Activated B cell treated with CpG ODN at 0.5 μM for 24 hours (primary cell): ENCODE measurements around the gene ITFG1. TPM values are rescaled to one million over a fixed set of nuclear protein-coding genes. Genes with fewer than 3 reads are reported as not detected.
"Not testable (repeated sequence)": the region's sequence is repeated elsewhere in the genome, so short reads cannot be mapped to it uniquely, and the experiment has no call there.

Experiments used
- ATAC-seq: fragments of 200-7000 bp; cut with Tn5 transposase; one replicate; pipeline ENCODE4 v1.10.0; 2021; ENCODE audit warnings: low read depth, mild to moderate bottlenecking, moderate library complexity
- CTCF ChIA-PET: fragments of 350-600 bp; sonication (Branson Sonifier 250); formaldehyde crosslinking; loops from one replicate; lab custom pipeline; 2021; ENCODE audit warnings: antibody characterized with exemption; lab: Charles Lee
- POLR2A ChIA-PET: fragments of 350-600 bp; sonication (Branson Sonifier 250); formaldehyde crosslinking; loops from one replicate; lab custom pipeline; 2021; ENCODE audit warnings: antibody characterized with exemption; lab: Charles Lee
- DNase-seq: peaks from one replicate; pipeline ENCODE4 v3.0.0; 2022
- H3K27ac Mint-ChIP-seq: one replicate; pipeline ENCODE4 v1.8.0; 2020; ENCODE audit warnings: mixed read lengths
- H3K27me3 Mint-ChIP-seq: one replicate; pipeline ENCODE4 v1.8.0; 2021; ENCODE audit warnings: mixed read lengths
- H3K36me3 Mint-ChIP-seq: one replicate; pipeline ENCODE4 v1.8.0; 2021; ENCODE audit warnings: low read depth, mixed read lengths
- H3K4me1 Mint-ChIP-seq: one replicate; pipeline ENCODE4 v1.8.0; 2021; ENCODE audit warnings: mixed read lengths
- H3K4me3 Mint-ChIP-seq: one replicate; pipeline ENCODE4 v1.8.0; 2020; ENCODE audit warnings: mild to moderate bottlenecking, mixed read lengths
- H3K9me3 Mint-ChIP-seq: one replicate; pipeline ENCODE4 v1.8.0; 2020; ENCODE audit warnings: mixed read lengths
- intact Hi-C: fragments of 100-400 bp; cut with micrococcal nuclease; formaldehyde crosslinking; loops from one replicate; pipeline ENCODE4 v1.15.1; 2024
- total RNA-seq: library from RNA; stranded (reverse); gene quantifications from 2 replicates; pipeline ENCODE4 v1.2.3, GENCODE V29; 2022
- TF ChIP-seq, protein P1 (sequence below): fragments of 200-600 bp; IDR thresholded peaks from one replicate; pipeline ENCODE4 v1.8.0; 2022; ENCODE audit warnings: antibody characterized with exemption, mild to moderate bottlenecking

The ITFG1 gene
- total RNA-seq, 1 donor from 2014 or later = 30.9 TPM

- no peak for ATAC-seq
- H3K36me3 Mint-ChIP-seq = peaks cover 20% of the 10 kb centered on the region
- H3K27ac Mint-ChIP-seq = peak overlapping the region; percentile 24
- intact Hi-C loops = loop anchor here (2.0 kb wide), 1 partner anchor 17 kb away; no protein-coding TSS in a partner anchor
- peaks cover 43% of the 10 kb centered on the region for H3K4me1 Mint-ChIP-seq
- TF ChIP-seq, protein P1, sequence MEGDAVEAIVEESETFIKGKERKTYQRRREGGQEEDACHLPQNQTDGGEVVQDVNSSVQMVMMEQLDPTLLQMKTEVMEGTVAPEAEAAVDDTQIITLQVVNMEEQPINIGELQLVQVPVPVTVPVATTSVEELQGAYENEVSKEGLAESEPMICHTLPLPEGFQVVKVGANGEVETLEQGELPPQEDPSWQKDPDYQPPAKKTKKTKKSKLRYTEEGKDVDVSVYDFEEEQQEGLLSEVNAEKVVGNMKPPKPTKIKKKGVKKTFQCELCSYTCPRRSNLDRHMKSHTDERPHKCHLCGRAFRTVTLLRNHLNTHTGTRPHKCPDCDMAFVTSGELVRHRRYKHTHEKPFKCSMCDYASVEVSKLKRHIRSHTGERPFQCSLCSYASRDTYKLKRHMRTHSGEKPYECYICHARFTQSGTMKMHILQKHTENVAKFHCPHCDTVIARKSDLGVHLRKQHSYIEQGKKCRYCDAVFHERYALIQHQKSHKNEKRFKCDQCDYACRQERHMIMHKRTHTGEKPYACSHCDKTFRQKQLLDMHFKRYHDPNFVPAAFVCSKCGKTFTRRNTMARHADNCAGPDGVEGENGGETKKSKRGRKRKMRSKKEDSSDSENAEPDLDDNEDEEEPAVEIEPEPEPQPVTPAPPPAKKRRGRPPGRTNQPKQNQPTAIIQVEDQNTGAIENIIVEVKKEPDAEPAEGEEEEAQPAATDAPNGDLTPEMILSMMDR = no peak
- ChIA-PET CTCF (no interaction called here), POLR2A (interaction anchor here (0.7 to 0.9 kb wide), 2 partner anchors 16 to 453 kb away, joined by 3 read pairs; no protein-coding TSS in a partner anchor)
- H3K4me3 Mint-ChIP-seq = no peak overlapping the region
- no peaks in the 10 kb centered on the region for H3K27me3 Mint-ChIP-seq
- no peak for DNase-seq
- H3K9me3 Mint-ChIP-seq = no peaks in the 10 kb centered on the region
Observed at GRCh38 chr16:47475786-47476185, 14.9 kb upstream of the ITFG1 start.

DNA sequence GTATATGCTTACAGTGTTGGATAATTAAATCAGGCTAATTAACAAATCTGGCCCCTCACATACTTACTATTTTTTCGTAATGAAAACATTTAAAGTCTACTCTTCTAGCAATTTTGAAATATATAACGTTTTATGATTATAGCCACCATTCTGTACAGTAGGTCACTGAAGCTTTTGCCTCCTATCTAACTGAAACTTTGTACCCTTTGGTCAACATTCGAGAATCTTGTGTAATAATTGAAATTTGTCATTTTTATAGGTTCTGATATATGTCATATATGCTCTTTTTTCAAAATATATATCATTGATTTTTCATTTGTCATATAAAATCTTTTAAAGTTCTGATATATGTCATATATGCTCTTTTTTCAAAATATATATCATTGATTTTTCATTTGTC, 12.9 kb upstream of the ITFG1 start:
- CTCF ChIA-PET = no interaction called here
- Mint-ChIP-seq H3K27me3 (no peaks in the 10 kb centered on the region), H3K27ac (no peak overlapping the region)

DNA sequence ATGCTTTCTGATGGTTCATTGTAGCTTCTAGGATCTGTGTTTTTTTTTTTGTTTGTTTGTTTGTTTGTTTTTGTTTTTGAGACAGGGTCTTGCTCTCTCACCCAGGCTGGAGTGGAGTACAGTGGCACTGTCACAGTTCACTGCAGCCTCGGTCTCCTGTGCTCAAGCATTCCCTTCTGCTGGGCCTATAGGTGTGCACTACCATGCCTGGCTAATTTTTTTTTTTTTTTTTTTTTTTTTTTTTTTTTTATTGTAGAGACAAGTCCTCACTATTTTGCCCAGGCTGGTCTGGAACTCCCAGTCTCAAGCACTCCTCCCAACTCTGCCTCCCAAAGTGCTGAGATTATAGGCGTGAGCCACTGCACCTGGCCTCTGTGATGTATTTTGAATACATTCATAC, 12.1 kb upstream of the ITFG1 start:
- H3K9me3 Mint-ChIP-seq, H3K4me3 Mint-ChIP-seq, POLR2A ChIA-PET, H3K27me3 Mint-ChIP-seq, ATAC-seq, DNase-seq, intact Hi-C loops, H3K27ac Mint-ChIP-seq: not testable (repeated sequence)
- Mint-ChIP-seq H3K4me1 (peaks cover 31% of the 10 kb centered on the region), H3K36me3 (peaks cover 29% of the 10 kb centered on the region)
- CTCF ChIA-PET = interaction anchor here (0.6 kb wide), 1 partner anchor 1150 kb away, joined by 4 read pairs; no protein-coding TSS in a partner anchor

More for the DNA sequence above, 12.9 kb upstream of the ITFG1 start:
- intact Hi-C loops = no loop called here
- Mint-ChIP-seq H3K4me3 (no peak overlapping the region), H3K9me3 (no peaks in the 10 kb centered on the region), H3K36me3 (peaks cover 25% of the 10 kb centered on the region), H3K4me1 (peaks cover 31% of the 10 kb centered on the region)
- ATAC-seq = no peak
- TF ChIP-seq, protein P1 = no peak
- DNase-seq = no peak
- POLR2A ChIA-PET = no interaction called here

DNA sequence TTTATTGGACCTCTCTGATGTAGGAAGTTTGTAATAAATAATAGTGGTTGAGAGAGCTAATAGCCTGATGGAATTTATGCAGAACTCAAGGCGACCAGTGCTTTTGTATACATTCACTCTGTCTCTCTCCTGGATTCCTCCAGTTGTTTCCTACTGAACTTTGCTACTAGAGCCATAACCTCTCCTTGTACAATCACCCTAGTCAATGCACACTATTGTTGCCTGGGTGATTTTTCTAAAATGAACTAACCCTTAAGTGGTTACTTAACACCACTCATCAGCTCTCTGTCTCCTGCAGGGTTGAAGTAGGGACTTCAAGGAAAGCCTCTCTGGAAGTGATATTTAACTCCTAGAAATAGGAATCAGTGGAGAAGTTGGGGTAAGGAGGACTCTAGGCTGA, 9.9 kb upstream of the ITFG1 start:
- ChIA-PET CTCF (no interaction called here), POLR2A (no interaction called here)
- Mint-ChIP-seq H3K36me3 (peaks cover 35% of the 10 kb centered on the region), H3K4me1 (peaks cover 34% of the 10 kb centered on the region), H3K27ac (no peak overlapping the region), H3K27me3 (no peaks in the 10 kb centered on the region), H3K9me3 (no peaks in the 10 kb centered on the region), H3K4me3 (no peak overlapping the region)
- DNase-seq (no peak), ATAC-seq (no peak)
- TF ChIP-seq, protein P1 = no peak
- intact Hi-C loops = no loop called here

DNA sequence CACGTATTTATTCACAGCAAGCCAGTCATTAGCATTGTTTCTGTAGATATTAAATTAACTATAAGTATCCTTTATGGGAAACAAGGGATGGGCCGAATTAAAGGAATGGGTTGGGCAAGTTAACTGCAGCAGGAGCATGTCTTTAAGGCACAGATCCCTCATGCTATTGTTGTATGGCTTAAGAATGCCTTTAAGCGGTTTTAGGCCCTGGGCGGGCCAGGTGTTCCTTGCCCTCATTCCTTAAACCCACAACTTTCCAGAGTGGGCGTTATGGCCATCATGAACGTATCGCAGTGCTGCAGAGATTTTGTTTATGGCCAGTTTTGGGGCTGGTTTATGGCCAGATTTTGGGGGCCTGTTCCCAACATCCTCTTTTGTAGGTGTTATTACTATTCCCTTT, 9.3 kb upstream of the ITFG1 start:
- DNase-seq = no peak
- Mint-ChIP-seq H3K4me3 (no peak overlapping the region), H3K4me1 (peaks cover 40% of the 10 kb centered on the region), H3K36me3 (peaks cover 37% of the 10 kb centered on the region), H3K27ac (no peak overlapping the region), H3K27me3 (no peaks in the 10 kb centered on the region), H3K9me3 (no peaks in the 10 kb centered on the region)
- TF ChIP-seq, protein P1 = no peak
- no peak for ATAC-seq
- intact Hi-C loops = no loop called here
- CTCF ChIA-PET = no interaction called here
- POLR2A ChIA-PET = no interaction called here

- TF ChIP-seq, protein P1 = no peak
- ChIA-PET CTCF (no interaction called here), POLR2A (no interaction called here)
- Mint-ChIP-seq H3K4me1 (peaks cover 46% of the 10 kb centered on the region), H3K9me3 (no peaks in the 10 kb centered on the region), H3K27ac (no peak overlapping the region), H3K4me3 (no peak overlapping the region), H3K36me3 (peaks cover 39% of the 10 kb centered on the region), H3K27me3 (no peaks in the 10 kb centered on the region)
- intact Hi-C loops = loop anchor here (10.0 kb wide), 2 partner anchors 186 to 784 kb away; partner anchors contain the start of genes ORC6 and VPS35
- ATAC-seq (no peak), DNase-seq (no peak)
Observed at GRCh38 chr16:47469227-47469626, 8.4 kb upstream of the ITFG1 start.

DNA sequence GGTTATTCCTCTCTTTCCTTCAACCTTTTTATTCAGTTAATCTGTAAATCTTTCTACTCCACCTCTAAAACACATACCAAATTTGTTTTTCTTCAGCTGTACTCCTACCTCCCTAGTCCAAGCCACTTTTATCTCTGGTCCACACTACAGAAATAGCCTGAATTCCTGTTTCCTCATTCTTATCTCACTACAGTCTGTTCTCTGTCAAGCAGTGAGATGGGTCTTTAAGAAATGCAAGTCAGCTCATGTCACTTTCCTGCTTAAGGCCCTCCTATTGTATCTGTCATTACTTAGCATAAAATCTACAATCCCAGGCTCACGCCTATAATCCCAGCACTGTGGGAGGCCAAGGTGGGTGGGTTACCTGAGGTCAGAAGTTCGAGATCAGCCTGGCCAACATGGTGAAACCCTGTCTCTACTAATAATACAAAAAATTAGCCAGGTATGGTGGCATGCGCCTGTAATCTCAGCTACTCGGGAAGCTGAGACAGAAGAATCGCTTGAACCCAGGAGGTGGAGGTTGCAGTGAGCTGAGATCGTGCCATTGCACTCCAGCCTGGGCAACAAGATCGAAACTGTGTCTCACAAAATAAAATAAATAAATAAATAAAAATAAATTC, 7.3 kb upstream of the ITFG1 start:
- not testable (repeated sequence) for H3K4me3 Mint-ChIP-seq, H3K27ac Mint-ChIP-seq, H3K9me3 Mint-ChIP-seq, DNase-seq, ATAC-seq, H3K27me3 Mint-ChIP-seq
- peaks cover 57% of the 10 kb centered on the region for H3K4me1 Mint-ChIP-seq
- intact Hi-C loops = loop anchor here (10.0 kb wide), 2 partner anchors 187 to 783 kb away; partner anchors contain the start of genes ORC6 and VPS35
- ChIA-PET CTCF (interaction anchor here (0.8 kb wide), 1 partner anchor 98 kb away, joined by 3 read pairs; no protein-coding TSS in a partner anchor), POLR2A (interaction anchor here (0.6 to 1.3 kb wide), 3 partner anchors 25 to 58 kb away, joined by 3 to 4 read pairs (median 4); no protein-coding TSS in a partner anchor)
- peaks cover 45% of the 10 kb centered on the region for H3K36me3 Mint-ChIP-seq
